Measurements from ENCODE around the gene RPL23. TPM values are rescaled to one million over a fixed set of nuclear protein-coding genes. Genes with fewer than 3 reads are reported as not detected.

RPL23 gene
- total and polyA plus RNA-seq, 9 of the 15 experiments (the other 6 are each of a cell fraction or from before 2014, with no cell fraction given), result 1,745 to 3,667 (median 3,096) TPM

DNA sequence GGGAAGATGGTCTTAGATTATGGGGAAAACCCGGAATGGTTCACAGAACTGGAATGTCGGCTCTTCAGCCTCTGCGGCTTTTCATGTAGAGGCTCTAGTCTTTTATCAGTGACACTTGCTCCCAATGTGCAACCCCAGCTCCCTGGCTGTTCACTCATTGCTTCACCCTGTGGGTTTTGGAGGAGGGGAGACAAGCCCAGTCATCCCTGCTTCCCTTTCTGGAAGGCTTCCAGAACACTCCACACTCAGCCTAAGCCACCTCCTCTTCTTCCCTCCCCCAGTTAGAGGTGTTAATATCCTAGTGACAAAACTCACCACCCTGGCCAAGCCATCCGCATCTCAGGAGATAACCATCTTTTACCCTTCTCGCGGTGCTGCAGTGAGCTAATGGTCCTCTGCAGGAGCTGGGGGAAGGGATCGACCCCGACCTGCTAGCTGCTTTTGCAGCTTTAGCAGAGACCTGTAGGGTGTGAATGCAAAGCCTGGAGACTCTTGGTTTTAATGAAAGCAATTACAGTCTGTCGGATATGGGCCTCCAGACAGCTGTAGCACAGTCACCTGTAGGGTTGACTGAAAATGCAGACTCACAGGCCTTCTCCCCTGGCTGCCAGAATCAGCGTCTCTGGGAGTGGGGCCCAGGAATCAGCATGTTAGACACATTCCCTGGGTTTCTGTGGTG lies 47.6 kb upstream of the RPL23 start (continued):
- TF ChIP-seq ZNF318 (IDR thresholded peaks at IDR 0.05; ENCODE audit: borderline replicate concordance in 1 of 2, low read depth in 1 of 2) (no peak), ATF3 (IDR thresholded peaks at IDR 0.05) (peak; percentile 77), ATF3 (CRISPR knock-in tag; conservative IDR thresholded peaks at IDR 0.05) (0 out of 2 replicates have a peak, but pooled peaks have one; percentile 41), LARP7 (IDR thresholded peaks at IDR 0.05) (no peak), ZNF407 (IDR thresholded peaks at IDR 0.05; ENCODE audit: low read depth) (no peak), BRCA1 (IDR thresholded peaks at IDR 0.05) (no peak), BRCA1 (CRISPR knock-in tag; IDR thresholded peaks at IDR 0.05) (no peak)
- TF ChIP-seq, protein P1, sequence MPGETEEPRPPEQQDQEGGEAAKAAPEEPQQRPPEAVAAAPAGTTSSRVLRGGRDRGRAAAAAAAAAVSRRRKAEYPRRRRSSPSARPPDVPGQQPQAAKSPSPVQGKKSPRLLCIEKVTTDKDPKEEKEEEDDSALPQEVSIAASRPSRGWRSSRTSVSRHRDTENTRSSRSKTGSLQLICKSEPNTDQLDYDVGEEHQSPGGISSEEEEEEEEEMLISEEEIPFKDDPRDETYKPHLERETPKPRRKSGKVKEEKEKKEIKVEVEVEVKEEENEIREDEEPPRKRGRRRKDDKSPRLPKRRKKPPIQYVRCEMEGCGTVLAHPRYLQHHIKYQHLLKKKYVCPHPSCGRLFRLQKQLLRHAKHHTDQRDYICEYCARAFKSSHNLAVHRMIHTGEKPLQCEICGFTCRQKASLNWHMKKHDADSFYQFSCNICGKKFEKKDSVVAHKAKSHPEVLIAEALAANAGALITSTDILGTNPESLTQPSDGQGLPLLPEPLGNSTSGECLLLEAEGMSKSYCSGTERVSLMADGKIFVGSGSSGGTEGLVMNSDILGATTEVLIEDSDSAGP (CRISPR knock-in tag; IDR thresholded peaks at IDR 0.05), result no peak
